GM18507 (cell line): Measurements from ENCODE around the gene VCL.

Source experiments
- DNase-seq: peaks from one replicate; pipeline ENCODE4 v3.0.0; 2011; ENCODE audit warnings: low read depth; ENCODE audit not compliant: insufficient read length; ENCODE audit errors: extremely low spot score
- FAIRE-seq: peaks from 2 replicates; lab custom pipeline; 2011; peaks lifted over from hg19 to GRCh38; lab: Jason Lieb, UNC

VCL gene

DNA sequence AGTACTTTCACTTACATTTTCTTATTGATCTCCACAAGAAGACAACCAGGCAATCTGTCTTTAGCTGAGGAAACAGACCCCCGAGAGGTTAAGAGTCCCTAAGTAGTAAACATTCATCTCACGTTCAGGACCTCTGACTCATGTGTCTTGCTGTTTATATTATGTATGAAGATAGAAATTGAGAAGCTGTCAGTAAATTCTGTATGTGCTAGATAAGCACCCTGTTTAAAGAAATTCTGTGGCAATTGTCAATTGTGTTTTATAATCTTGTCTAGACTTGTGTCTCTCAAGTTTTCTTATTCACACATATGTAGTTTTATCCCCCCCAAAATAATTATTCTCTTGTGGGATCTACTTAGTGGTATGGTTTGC, 167.6 kb downstream of the VCL start:
- no peak for FAIRE-seq

DNA sequence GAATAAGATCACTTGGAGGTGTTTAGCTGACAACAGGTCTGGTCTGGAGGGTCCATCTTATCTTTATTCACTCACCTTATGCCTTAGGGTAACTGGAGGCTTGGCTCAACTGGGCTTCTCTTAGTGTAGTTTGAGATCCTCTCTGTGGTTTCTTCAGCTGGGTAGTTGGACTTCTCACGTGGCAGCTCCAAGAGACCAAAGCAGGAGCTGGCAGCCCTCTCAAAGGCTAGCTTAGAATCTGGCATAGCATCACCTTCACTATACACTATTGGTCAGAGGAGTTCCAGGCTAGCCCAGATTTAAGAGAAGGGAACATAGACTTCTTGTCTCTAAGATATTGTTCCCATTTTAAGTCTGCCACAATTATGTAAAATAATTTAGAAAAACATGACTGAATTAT, 169.5 kb downstream of the VCL start:
- FAIRE-seq (peak; percentile 42), DNase-seq (no peak)

More for the DNA sequence above, 167.6 kb downstream of the VCL start:
- no peak for DNase-seq
